Activated CD4-positive, alpha-beta T cell treated with anti-CD3 and anti-CD28 coated beads, Interleukin-2, amount 10 ng/mL, durations not matched to agents 7 days and 5 days (primary cell): ENCODE measurements around the gene CYP11A1. TPM values are rescaled to one million over a fixed set of nuclear protein-coding genes. Genes with fewer than 3 reads are reported as not detected.

Experiments
- CTCF ChIA-PET: fragments of 350-600 bp; sonication (Branson Sonifier 250); formaldehyde crosslinking; loops from one replicate; lab custom pipeline; 2021; ENCODE audit warnings: antibody characterized with exemption; lab: Charles Lee
- POLR2A ChIA-PET: fragments of 350-600 bp; sonication (Branson Sonifier 250); formaldehyde crosslinking; loops from one replicate; lab custom pipeline; 2021; ENCODE audit warnings: antibody characterized with exemption; lab: Charles Lee
- DNase-seq: peaks from one replicate; pipeline ENCODE4 v3.0.0-alpha.2; 2020
- H3K27ac Mint-ChIP-seq: one replicate; pipeline ENCODE4 v1.8.0; 2021; ENCODE audit warnings: mild to moderate bottlenecking, moderate library complexity, mixed read lengths
- H3K27me3 Mint-ChIP-seq: one replicate; pipeline ENCODE4 v1.8.0; 2021; ENCODE audit warnings: mixed read lengths
- H3K36me3 Mint-ChIP-seq: one replicate; pipeline ENCODE4 v1.8.0; 2021; ENCODE audit warnings: low read depth, mixed read lengths
- H3K4me1 Mint-ChIP-seq: one replicate; pipeline ENCODE4 v1.8.0; 2021; ENCODE audit warnings: mixed read lengths
- H3K4me3 Mint-ChIP-seq: one replicate; pipeline ENCODE4 v1.8.0; 2021; ENCODE audit warnings: mild to moderate bottlenecking, moderate library complexity, mixed read lengths
- H3K9me3 Mint-ChIP-seq: one replicate; pipeline ENCODE4 v1.8.0; 2021; ENCODE audit warnings: mixed read lengths
- total RNA-seq, 2 experiments: library from RNA; stranded (reverse); gene quantifications; one replicate each; pipeline ENCODE4 v1.2.3, GENCODE V29; 2021

CYP11A1 gene
- total RNA-seq, 2 experiments from 2014 or later, result not detected

DNA sequence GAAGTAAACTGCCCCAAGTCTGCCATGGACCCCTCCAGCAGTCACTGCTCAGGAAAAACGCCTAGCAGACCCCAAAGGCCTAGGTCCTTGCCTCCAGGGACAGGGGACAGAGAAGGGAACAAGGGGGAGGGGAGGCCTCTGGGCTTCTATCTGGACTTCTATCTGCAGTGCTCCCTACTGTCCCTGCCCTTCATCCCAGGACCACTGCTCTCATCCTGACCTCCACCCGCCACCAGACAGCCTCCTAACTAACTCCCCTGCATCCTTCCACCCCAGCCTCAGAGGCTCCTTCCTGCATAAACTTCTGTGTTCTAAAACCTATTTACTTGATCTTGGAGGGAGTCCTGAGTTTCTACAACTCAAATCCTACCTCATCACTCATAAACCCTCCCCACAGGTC, 40.9 kb upstream of the CYP11A1 start:
- Mint-ChIP-seq H3K4me1 (peaks cover 12% of the 10 kb centered on the region), H3K4me3 (no peak overlapping the region), H3K36me3 (no peaks in the 10 kb centered on the region), H3K27me3 (no peaks in the 10 kb centered on the region), H3K27ac (no peak overlapping the region), H3K9me3 (no peaks in the 10 kb centered on the region)
- no peak for DNase-seq
- CTCF ChIA-PET, result interaction anchor here (1.0 kb wide), 1 partner anchor 18 kb away, joined by 3 read pairs; no protein-coding TSS in a partner anchor
- POLR2A ChIA-PET, result no interaction called here

DNA sequence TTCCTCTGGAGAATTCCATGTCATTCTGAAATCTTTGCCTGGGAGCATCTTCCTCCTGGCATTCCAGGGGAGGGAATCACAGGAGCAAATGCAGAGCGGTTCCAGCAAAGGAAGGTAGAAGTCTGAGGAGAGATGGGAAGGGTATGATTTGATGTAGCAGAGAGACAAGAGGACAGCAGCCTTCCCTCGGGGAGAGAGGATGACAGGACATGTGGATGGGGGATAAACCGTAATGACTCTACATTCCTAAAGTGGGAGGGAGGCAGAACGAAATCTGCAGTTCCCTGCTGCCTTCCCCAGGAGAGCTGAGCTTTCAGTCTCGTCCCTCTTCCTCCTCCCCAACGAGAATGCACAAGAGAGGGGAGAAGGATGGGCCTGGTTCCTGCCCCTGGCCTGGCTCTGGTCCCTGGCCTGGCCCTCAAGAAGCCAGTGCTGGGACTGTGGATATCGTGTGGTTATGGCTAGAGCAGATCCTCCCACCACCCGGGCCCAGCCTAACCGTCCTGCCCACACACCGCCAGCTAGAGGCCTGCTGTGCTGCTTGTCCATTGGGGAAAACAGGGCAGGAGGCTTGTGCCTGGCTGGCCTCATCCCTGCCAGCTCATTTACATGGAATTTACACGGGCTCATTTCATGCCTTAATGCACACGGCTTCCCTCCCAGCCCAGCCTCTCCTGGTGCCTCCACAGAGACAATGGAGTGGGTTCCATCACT, 39.7 kb upstream of the CYP11A1 start:
- Mint-ChIP-seq H3K4me3 (no peak overlapping the region), H3K4me1 (peaks cover 25% of the 10 kb centered on the region), H3K36me3 (no peaks in the 10 kb centered on the region), H3K27me3 (no peaks in the 10 kb centered on the region), H3K9me3 (no peaks in the 10 kb centered on the region), H3K27ac (peak overlapping the region; percentile 36)
- POLR2A ChIA-PET, result no interaction called here
- no peak for DNase-seq
- CTCF ChIA-PET, result interaction anchor here (0.6 to 2.0 kb wide), 3 partner anchors 10 to 30 kb away, joined by 3 to 7 read pairs (median 6); no protein-coding TSS in a partner anchor

DNA sequence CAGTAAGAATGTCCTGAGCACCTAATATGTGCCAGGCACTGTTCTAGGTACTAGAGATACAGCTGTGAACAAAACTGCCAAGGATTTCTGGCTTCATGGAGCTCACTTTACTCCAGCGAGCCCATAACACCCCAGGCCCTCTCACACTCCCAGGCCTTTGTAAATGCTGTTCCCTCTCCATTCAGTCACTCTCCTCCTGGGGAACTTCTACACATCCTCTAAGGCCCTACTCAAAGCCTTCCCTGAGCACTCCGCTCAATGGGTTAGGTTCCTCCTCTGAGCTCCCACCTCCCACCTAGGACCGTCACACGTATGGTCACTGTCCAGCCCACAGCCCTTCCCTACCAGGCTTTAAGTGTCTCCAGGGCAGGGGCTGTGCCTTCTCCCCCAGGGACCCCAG, 39.1 kb upstream of the CYP11A1 start:
- Mint-ChIP-seq H3K4me3 (no peak overlapping the region), H3K36me3 (no peaks in the 10 kb centered on the region), H3K4me1 (peaks cover 31% of the 10 kb centered on the region), H3K9me3 (no peaks in the 10 kb centered on the region), H3K27ac (peak overlapping the region; percentile 26), H3K27me3 (no peaks in the 10 kb centered on the region)
- no peak for DNase-seq
- ChIA-PET CTCF (interaction anchor here (0.6 to 6.8 kb wide), 4 partner anchors 10 to 31 kb away, joined by 3 to 49 read pairs (median 6); no protein-coding TSS in a partner anchor), POLR2A (no interaction called here)

DNA sequence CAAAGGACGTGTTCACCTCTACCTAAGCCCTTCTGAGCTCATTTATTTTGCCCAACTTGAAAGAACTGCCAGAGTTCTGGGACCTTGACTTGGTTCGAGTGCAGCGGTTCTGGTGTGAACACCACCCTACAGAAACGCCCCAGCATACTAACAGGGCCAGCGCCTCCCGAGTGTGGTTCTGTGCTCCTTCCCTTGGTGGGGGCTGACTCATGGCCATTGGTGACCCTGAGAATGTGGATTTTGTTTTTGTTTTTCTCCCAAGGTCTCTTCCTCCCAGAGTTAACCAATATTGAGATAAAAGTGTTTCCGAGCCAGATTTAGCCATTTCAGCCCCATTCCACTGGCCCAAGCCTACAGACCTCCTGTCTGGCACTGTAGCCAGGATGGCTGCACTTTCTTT, 38.4 kb upstream of the CYP11A1 start:
- H3K4me3 Mint-ChIP-seq, result no peak overlapping the region
- peaks cover 38% of the 10 kb centered on the region for H3K4me1 Mint-ChIP-seq
- H3K27ac Mint-ChIP-seq, result no peak overlapping the region
- no peaks in the 10 kb centered on the region for H3K36me3 Mint-ChIP-seq
- ChIA-PET POLR2A (no interaction called here), CTCF (interaction anchor here (0.7 to 6.8 kb wide), 6 partner anchors 9 to 30 kb away, joined by 3 to 49 read pairs (median 6); no protein-coding TSS in a partner anchor)
- H3K27me3 Mint-ChIP-seq, result no peaks in the 10 kb centered on the region
- H3K9me3 Mint-ChIP-seq, result no peaks in the 10 kb centered on the region
- no peak for DNase-seq

DNA sequence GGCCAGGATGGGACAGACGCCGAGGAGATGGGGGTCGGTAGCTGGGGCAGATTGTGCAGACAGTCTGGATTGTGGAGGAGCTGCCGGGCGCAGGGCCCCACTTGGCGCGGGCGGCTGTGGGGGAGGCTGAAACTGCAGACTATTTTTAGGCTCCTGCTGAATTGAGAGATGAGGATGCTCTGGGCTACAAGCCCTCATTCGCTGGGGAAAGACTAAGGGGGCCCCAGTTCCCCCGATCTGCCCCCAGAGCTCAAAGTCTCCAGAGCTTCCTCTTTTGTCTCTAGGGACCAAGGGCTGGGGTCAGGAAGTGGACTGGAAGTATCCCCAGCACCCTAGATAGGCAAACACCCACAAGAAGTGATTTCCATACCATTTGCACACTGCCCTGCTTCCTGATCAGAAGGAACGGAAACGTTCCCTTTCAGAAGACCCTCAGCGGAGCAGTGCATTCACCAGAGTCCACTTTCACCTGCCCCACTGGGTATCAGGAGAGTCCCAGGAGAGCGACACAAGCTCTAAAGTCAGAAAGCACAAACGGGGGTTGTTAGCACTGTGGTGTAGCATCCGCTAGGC, 36.6 kb upstream of the CYP11A1 start:
- Mint-ChIP-seq H3K9me3 (no peaks in the 10 kb centered on the region), H3K4me3 (no peak overlapping the region), H3K27ac (peak overlapping the region; percentile 90), H3K36me3 (no peaks in the 10 kb centered on the region), H3K27me3 (no peaks in the 10 kb centered on the region), H3K4me1 (peaks cover 54% of the 10 kb centered on the region)
- POLR2A ChIA-PET, result interaction anchor here (1.7 kb wide), 1 partner anchor 20 kb away, joined by 6 read pairs; no protein-coding TSS in a partner anchor
- CTCF ChIA-PET, result interaction anchor here (1.1 to 6.8 kb wide), 11 partner anchors 9 to 36 kb away, joined by 3 to 49 read pairs (median 6); partner anchors contain the start of gene SEMA7A
- DNase-seq, result no peak

DNA sequence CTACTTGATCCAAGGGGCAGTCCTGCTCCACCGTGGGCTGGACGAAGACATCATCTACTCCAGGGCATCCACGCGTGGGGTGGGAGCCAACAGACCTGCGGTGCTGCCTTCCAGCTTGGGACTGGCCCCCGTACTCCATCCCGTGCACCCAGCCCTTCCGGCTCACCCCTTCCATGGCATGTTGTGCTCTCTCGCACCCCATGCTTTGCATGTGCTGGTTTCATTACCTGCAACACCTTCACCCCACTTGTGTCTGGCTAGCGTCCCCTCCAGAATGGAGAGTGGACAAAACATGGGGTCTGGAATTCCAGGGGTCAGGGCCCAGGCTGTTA, 36.1 kb upstream of the CYP11A1 start:
- ChIA-PET POLR2A (interaction anchor here (1.7 kb wide), 1 partner anchor 19 kb away, joined by 6 read pairs; no protein-coding TSS in a partner anchor), CTCF (interaction anchor here (1.1 to 6.8 kb wide), 9 partner anchors 9 to 36 kb away, joined by 3 to 49 read pairs (median 6); partner anchors contain the start of gene SEMA7A)
- Mint-ChIP-seq H3K36me3 (no peaks in the 10 kb centered on the region), H3K4me1 (peaks cover 58% of the 10 kb centered on the region), H3K9me3 (no peaks in the 10 kb centered on the region), H3K27ac (peak overlapping the region; percentile 90), H3K27me3 (no peaks in the 10 kb centered on the region), H3K4me3 (no peak overlapping the region)
- no peak for DNase-seq

DNA sequence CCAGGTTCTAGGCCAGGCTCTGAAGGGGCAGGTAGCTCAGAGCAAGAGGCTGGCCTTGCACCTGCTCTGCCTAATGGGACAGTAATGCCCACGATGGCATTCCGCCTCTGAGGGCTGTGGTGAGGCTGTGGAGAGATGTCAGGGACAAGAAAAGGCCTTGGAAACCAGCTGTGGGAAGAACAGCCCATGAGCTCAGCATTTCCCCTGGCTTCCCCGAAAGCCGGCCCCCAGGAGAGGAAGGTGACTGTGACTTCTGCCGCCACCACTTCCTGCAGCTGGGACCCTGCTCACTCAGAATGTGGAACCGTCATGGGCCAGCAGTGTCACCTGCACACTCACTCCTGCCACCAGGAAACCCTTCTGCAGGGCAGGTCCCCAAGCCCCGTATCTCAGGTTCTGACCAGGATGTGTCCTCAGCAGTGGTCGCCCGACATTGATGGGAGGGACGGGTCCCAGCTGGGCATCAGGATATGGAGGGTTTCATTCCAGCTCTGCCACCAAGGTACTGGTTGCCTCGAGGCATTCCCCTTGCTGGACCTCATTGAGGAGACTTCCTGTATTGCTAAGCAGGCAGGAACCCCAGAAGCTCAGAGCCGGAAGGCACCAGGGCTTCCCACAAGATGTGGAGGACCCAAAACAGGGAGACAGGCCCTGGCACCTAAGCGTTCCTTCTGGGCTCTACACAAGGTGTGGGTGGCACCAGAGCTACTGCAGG, 35.6 kb upstream of the CYP11A1 start:
- ChIA-PET CTCF (interaction anchor here (0.9 to 6.8 kb wide), 10 partner anchors 9 to 37 kb away, joined by 3 to 49 read pairs (median 6); partner anchors contain the start of gene SEMA7A), POLR2A (interaction anchor here (0.7 to 1.7 kb wide), 2 partner anchors 18 to 26 kb away, joined by 6 to 7 read pairs; no protein-coding TSS in a partner anchor)
- H3K9me3 Mint-ChIP-seq, result no peaks in the 10 kb centered on the region
- H3K36me3 Mint-ChIP-seq, result no peaks in the 10 kb centered on the region
- peak overlapping the region; percentile 90 for H3K27ac Mint-ChIP-seq
- H3K27me3 Mint-ChIP-seq, result no peaks in the 10 kb centered on the region
- DNase-seq, result peak; percentile 72
- H3K4me3 Mint-ChIP-seq, result peak overlapping the region; percentile 37
- H3K4me1 Mint-ChIP-seq, result peaks cover 63% of the 10 kb centered on the region

DNA sequence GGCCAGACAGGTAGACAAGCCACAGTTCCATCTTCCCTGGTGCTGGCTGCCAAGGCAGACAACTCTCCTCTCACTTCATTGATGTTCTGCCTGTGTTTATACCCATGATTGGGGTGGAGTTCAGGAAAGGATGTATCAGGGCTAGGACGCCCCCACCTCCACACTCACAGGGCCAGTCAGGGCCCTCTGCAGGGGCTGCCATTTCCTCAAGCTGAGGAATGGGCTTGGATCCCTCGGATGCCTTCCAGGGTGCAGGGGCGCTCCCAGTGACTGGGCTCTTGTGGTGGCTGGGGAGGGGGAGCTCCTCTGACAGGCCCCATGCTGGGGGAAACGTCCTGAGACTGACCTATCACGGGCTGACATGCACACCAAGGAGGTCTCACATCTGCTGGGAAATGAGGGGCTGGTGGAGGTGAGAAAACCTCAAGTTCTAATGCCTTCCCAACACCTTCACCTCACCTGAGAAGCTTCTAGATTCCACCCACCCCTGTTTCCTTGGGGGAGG, 34.9 kb upstream of the CYP11A1 start:
- Mint-ChIP-seq H3K27ac (peak overlapping the region; percentile 90), H3K9me3 (no peaks in the 10 kb centered on the region), H3K36me3 (no peaks in the 10 kb centered on the region), H3K4me1 (peaks cover 69% of the 10 kb centered on the region), H3K27me3 (no peaks in the 10 kb centered on the region), H3K4me3 (peak overlapping the region; percentile 37)
- POLR2A ChIA-PET, result interaction anchor here (0.7 to 1.7 kb wide), 2 partner anchors 18 to 27 kb away, joined by 6 to 7 read pairs; no protein-coding TSS in a partner anchor
- CTCF ChIA-PET, result interaction anchor here (0.9 to 6.8 kb wide), 8 partner anchors 9 to 36 kb away, joined by 3 to 49 read pairs (median 6); partner anchors contain the start of gene SEMA7A
- DNase-seq, result no peak

DNA sequence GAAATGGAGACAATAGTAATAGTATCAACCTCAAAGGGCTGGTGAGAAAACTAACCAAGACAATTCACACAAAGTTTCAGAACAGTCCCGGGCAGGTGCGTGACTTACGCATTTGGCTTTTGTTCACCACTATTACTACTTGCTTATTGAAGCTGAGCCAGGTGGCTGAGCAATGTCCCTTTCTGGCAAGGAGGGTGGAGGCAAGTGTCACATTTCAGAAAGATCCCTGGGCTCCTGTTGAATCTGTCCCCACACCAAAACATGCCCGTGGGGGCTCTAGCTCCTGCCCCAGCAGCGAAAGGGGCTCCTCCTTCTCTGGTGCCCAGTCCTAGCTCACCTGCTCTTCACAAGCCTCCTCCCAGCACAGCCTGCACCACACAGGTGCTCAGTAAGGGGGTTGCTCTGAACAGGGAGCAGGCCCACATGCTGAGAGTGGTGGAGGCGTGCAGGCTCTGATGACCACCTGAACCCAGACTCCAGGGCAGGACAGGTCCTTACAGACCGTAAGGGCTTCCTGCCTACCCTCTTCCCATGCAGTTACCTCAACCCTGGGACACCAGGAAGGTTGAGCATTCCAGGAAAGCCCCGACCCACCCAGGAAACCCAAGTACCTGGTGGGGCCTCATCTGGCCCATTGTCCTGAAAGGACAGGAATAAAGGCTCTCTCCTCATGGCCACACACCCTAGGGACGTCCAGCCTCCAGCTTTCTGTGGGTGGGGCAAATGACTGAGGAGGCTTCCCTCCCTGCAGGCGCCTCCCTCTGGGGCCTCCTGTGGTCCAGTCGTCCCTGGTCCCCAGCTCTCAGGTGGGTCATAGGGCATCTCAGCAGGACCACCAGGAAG, 33.7 kb upstream of the CYP11A1 start:
- Mint-ChIP-seq H3K27ac (peak overlapping the region; percentile 69), H3K4me1 (peaks cover 79% of the 10 kb centered on the region), H3K36me3 (no peaks in the 10 kb centered on the region), H3K9me3 (no peaks in the 10 kb centered on the region), H3K27me3 (no peaks in the 10 kb centered on the region), H3K4me3 (no peak overlapping the region)
- DNase-seq, result peak; percentile 34
- ChIA-PET CTCF (interaction anchor here (0.6 to 6.8 kb wide), 8 partner anchors 9 to 81 kb away, joined by 3 to 49 read pairs (median 4); no protein-coding TSS in a partner anchor), POLR2A (interaction anchor here (0.7 kb wide), 1 partner anchor 16 kb away, joined by 4 read pairs; no protein-coding TSS in a partner anchor)

DNA sequence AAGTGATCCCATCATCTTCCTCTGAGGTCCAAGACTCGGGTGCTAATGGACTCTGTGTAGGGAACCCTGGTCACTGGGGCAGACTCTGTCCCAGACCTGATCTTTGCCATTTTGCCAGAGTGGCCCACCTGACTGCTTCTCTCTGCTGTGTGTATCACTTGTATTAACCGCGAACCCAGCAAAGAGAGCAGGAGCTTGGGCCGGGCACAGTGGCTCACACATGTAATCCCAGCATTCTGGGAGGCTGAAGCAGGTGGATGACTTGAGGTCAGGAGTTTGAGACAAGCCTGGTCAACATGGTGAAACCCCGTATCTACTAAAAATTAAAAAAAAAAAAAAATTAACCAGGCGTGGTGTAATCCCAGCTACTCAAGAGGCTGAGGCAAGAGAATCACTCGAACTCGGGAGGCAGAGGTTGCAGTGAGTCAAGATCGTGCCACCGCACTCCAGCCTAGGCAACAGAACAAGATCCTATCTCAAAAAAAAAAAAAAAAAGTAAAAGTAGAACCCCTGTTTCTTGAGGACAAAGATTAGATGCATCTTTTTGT, 32.9 kb upstream of the CYP11A1 start:
- peak; percentile 35 for DNase-seq
- H3K4me3 Mint-ChIP-seq, result peak overlapping the region; percentile 27
- ChIA-PET CTCF (interaction anchor here (0.6 to 6.8 kb wide), 9 partner anchors 9 to 247 kb away, joined by 3 to 49 read pairs (median 5); no protein-coding TSS in a partner anchor), POLR2A (interaction anchor here (0.7 kb wide), 1 partner anchor 15 kb away, joined by 4 read pairs; no protein-coding TSS in a partner anchor)
- no peaks in the 10 kb centered on the region for H3K27me3 Mint-ChIP-seq
- peaks cover 81% of the 10 kb centered on the region for H3K4me1 Mint-ChIP-seq
- peak overlapping the region; percentile 69 for H3K27ac Mint-ChIP-seq
- no peaks in the 10 kb centered on the region for H3K9me3 Mint-ChIP-seq
- no peaks in the 10 kb centered on the region for H3K36me3 Mint-ChIP-seq
